ENCODE results near the gene BPIFA1. TPM values are rescaled to one million over a fixed set of nuclear protein-coding genes. Genes with fewer than 3 reads are reported as not detected.

BPIFA1 gene
- total and polyA plus RNA-seq, 4 donors = not detected

DNA sequence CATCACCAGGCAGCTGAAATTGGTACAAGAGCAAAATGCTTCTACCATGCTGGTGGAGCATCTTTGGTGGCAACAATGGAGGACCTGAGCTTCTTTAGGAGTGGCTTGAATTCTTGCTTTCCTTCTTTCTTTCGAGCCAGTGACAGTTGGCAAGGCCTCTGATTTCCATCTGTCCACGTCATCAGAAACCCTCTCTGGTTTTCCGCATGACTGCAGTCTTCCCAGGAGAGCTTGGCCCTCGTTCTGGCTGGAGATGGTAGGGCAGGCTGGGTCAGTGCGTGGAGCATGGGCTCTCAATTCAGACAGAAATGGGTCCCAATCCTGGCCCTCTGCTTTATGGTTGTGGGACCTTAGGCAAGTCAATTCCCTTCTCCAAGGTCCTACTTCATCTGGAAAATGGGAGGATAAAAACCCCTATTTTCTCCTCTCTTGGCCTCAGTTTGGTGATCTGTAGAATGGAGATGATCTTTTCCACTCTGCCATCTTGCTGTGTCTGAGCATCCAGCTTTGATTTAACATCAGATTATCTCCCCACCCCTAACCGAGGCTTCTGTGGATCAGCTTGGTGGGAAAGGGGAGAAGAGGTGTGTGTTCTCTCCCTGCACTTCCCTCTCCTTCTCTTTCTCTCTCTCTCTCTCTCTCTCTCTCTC, 43.6 kb downstream of the BPIFA1 start:
- no peak for DNase-seq
- 63 to 72% methylated on average over 6 of the region's 6 CpGs for WGBS, 2 donors
- no peaks in the 10 kb centered on the region for H3K9me3 ChIP-seq (ENCODE audit: control insufficient read depth, low read length)
- H3K27ac ChIP-seq (ENCODE audit: low read depth in 1 of 2, low read length in 2 of 2) = no peak overlapping the region
- ATAC-seq (ENCODE audit: low FRiP score) = no peak
- H3K4me1 ChIP-seq (ENCODE audit: control insufficient read depth in 1 of 2, insufficient read depth in 2 of 2, low read length in 2 of 2) = no peaks in the 10 kb centered on the region
- intact Hi-C loops (cut with DNase I) = no loop called here
- H3K27me3 ChIP-seq (ENCODE audit: control insufficient read depth in 1 of 2, insufficient read depth in 2 of 2, low read length in 1 of 2) = no peaks in the 10 kb centered on the region
- no peaks in the 10 kb centered on the region for H3K36me3 ChIP-seq (ENCODE audit: control insufficient read depth in 1 of 2, insufficient read depth in 2 of 2, low read length in 1 of 2)
- no peak overlapping the region for H3K4me3 ChIP-seq (ENCODE audit: low read length in 2 of 2)

DNA sequence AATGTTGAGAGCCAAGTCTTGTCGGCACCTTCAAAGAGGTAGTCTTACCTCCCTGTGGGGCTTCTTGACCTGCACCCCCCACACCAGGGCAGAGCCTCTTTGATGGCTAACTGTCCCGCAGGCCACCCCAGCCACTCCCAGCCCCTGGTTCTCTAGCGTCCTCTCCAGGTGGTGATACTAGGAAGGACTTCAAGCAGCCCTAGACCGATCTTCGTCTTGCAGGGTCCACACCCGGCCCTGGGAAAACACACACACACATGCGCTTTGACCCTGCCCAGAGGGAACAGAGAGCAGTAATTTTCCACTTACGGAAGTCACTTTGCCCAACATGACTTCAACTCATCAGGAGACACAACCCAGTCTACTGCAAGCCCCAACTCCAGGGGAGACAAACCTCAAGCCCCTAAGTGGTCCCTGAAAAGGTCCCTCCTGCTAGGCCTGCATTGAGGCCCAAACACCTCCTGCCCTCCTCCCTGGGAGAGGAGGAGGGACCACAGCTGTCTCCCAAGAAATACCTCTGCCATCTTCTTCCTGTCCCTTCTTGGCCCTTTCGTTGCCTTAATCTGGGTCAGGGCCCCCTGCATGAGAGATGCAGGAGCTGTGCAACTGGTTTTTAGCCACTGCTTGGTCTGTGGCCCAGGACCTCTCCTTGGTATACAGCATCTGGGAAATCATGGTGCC, 44.3 kb downstream of the BPIFA1 start:
- WGBS, 2 donors = 73 to 75% methylated on average over 9 of the region's 9 CpGs
- intact Hi-C loops (cut with DNase I) = no loop called here
- no peak overlapping the region for H3K4me3 ChIP-seq (ENCODE audit: low read length in 2 of 2)
- DNase-seq = peak in 1 of 2 donors; percentile 65
- H3K27me3 ChIP-seq (ENCODE audit: control insufficient read depth in 1 of 2, insufficient read depth in 2 of 2, low read length in 1 of 2) = no peaks in the 10 kb centered on the region
- H3K36me3 ChIP-seq (ENCODE audit: control insufficient read depth in 1 of 2, insufficient read depth in 2 of 2, low read length in 1 of 2) = no peaks in the 10 kb centered on the region
- no peak for ATAC-seq (ENCODE audit: low FRiP score)
- no peak overlapping the region for H3K27ac ChIP-seq (ENCODE audit: low read depth in 1 of 2, low read length in 2 of 2)
- no peaks in the 10 kb centered on the region for H3K4me1 ChIP-seq (ENCODE audit: control insufficient read depth in 1 of 2, insufficient read depth in 2 of 2, low read length in 2 of 2)
- H3K9me3 ChIP-seq (ENCODE audit: control insufficient read depth, low read length) = no peaks in the 10 kb centered on the region

DNA sequence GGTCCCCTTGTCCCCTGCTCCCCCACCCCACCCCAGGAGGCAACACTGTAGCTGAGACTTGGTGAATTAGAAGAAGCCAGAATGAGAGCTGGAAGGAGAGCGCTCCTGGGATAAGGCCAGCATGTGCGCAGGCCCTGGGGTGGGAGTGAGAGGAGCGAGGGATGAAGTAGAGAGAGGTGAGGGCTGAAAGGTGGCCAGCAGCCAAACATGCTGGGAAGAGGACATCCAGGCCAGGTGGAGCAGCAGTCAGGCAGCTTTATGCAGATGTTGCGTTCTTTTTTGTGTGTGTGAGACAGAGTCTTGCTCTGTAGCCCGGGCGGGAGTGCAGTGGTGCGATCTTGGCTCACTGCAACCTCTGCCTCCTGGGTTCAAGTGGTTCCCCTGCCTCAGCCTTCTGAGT, 45.0 kb downstream of the BPIFA1 start:
- 92 to 96% methylated on average over 7 of the region's 7 CpGs for WGBS, 2 donors

DNA sequence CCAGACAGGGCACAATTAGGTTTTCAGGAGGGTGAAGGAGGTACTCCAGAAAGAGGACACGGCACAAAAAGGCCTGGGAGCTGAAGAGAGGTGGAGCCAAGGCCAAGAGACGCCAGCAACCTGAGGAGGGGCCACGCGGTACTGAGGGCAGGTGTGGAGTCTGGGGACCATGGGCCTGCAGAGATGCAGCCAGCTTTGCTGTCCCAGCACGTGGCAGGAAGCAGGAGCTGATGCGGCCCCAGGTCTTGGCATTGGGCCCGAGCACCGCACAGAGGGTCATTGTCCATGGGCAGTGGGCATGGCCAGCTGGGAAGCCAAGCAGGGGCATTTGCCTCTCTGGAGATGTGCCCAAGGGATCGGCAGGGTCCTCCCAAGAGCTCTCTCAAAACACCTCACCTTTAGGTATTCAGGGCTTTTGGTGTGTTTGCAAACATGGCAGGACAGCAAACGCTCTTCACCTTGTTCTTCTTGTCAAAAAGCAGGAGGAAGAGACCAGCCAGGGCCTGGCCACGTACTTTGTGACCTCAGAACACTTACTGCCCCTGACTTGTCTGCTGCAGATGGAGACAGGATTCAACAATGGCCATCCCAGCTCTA, 45.9 kb downstream of the BPIFA1 start:
- Histone ChIP-seq H3K27ac (ENCODE audit: low read depth in 1 of 2, low read length in 2 of 2) (no peak overlapping the region), H3K9me3 (ENCODE audit: control insufficient read depth, low read length) (no peaks in the 10 kb centered on the region), H3K4me1 (ENCODE audit: control insufficient read depth in 1 of 2, insufficient read depth in 2 of 2, low read length in 2 of 2) (no peaks in the 10 kb centered on the region), H3K4me3 (ENCODE audit: low read length in 2 of 2) (no peak overlapping the region), H3K27me3 (ENCODE audit: control insufficient read depth in 1 of 2, insufficient read depth in 2 of 2, low read length in 1 of 2) (no peaks in the 10 kb centered on the region), H3K36me3 (ENCODE audit: control insufficient read depth in 1 of 2, insufficient read depth in 2 of 2, low read length in 1 of 2) (no peaks in the 10 kb centered on the region)
- DNase-seq (peak in 1 of 2 donors; percentile 66), ATAC-seq (ENCODE audit: low FRiP score) (no peak)
- WGBS, 2 donors = 66 to 73% methylated on average over 11 of the region's 11 CpGs
- intact Hi-C loops (cut with DNase I) = no loop called here

More for the DNA sequence above, 45.0 kb downstream of the BPIFA1 start:
- DNase-seq (peak in 1 of 2 donors; percentile 37), ATAC-seq (ENCODE audit: low FRiP score) (no peak)
- Histone ChIP-seq H3K4me1 (ENCODE audit: control insufficient read depth in 1 of 2, insufficient read depth in 2 of 2, low read length in 2 of 2) (no peaks in the 10 kb centered on the region), H3K36me3 (ENCODE audit: control insufficient read depth in 1 of 2, insufficient read depth in 2 of 2, low read length in 1 of 2) (no peaks in the 10 kb centered on the region), H3K27ac (ENCODE audit: low read depth in 1 of 2, low read length in 2 of 2) (no peak overlapping the region), H3K4me3 (ENCODE audit: low read length in 2 of 2) (no peak overlapping the region), H3K27me3 (ENCODE audit: control insufficient read depth in 1 of 2, insufficient read depth in 2 of 2, low read length in 1 of 2) (no peaks in the 10 kb centered on the region), H3K9me3 (ENCODE audit: control insufficient read depth, low read length) (no peaks in the 10 kb centered on the region)
- intact Hi-C loops (cut with DNase I) = no loop called here

DNA sequence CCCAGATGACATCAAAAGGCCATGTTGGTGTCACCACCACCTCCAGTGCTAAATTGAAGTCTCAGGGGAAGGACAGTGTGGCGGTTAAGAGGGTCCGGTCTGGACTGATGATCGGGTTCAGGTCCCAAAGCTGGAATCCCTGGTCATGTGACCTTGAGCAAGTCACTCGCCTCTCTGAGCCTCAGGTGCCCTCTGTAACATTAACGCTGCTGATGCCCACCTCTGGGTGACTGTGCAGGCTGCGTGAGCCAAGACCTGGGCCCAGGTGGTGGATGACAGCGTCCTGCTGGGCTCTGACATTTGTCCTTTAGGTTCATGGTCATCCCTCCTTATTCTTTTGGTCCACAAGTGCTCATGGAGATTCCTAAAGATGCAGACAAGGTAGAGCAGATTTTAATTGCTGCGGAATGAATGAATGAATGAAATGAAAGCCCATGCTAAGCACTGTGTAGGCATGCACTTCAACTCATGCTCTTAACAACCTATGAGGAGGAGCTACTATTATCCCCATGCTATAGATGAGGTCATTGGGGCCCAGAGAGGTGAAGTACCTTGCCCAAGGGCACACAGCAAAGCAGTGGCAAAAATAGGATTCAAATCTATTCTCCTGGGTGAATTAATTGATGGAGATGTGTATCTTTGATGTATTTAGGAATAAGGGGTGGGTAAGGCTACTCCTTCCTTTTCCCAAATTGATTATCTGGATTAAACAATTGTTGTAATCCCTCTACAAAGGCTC, 46.6 kb downstream of the BPIFA1 start:
- WGBS, 2 donors = 84 to 91% methylated on average over 8 of the region's 8 CpGs
- Histone ChIP-seq H3K36me3 (ENCODE audit: control insufficient read depth in 1 of 2, insufficient read depth in 2 of 2, low read length in 1 of 2) (no peaks in the 10 kb centered on the region), H3K9me3 (ENCODE audit: control insufficient read depth, low read length) (no peaks in the 10 kb centered on the region), H3K27ac (ENCODE audit: low read depth in 1 of 2, low read length in 2 of 2) (no peak overlapping the region), H3K4me3 (ENCODE audit: low read length in 2 of 2) (no peak overlapping the region), H3K27me3 (ENCODE audit: control insufficient read depth in 1 of 2, insufficient read depth in 2 of 2, low read length in 1 of 2) (no peaks in the 10 kb centered on the region), H3K4me1 (ENCODE audit: control insufficient read depth in 1 of 2, insufficient read depth in 2 of 2, low read length in 2 of 2) (no peaks in the 10 kb centered on the region)
- intact Hi-C loops (cut with DNase I) = no loop called here
- ATAC-seq (ENCODE audit: low FRiP score) (no peak), DNase-seq (peak in 1 of 2 donors; percentile 11)

DNA sequence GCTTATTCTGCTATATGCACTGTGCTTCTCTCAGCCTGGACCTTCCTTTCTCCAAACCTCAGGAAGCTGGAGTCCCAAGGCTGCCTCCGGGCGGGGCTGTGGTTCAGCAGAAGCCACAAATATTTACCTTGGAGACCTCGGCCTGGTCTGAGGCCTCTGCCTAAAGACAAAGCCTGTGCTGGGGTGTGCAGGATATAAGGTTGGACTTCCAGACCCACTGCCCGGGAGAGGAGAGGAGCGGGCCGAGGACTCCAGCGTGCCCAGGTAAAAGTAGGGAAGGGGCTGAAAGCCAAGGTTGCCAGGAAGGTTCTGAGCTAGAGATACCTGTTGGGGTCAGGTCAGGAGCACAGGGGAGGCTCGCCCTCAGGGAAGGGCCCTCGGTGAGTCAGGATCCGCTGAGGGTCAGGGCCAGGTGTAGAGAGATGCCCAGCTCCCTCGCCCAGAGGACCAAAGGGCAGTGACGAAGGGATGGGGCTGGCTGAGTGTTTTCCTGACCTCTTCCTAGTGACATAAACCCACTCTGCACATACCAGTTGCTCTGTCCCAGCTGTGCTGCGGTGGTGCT, 47.3 kb downstream of the BPIFA1 start, which contains the start of gene BPIFB1:
TSS of gene BPIFB1 (plus strand) at position 224 of the 565 bp plus-strand sequence. CDS start 2,860 bp downstream, outside the sequence.
- intact Hi-C loops (cut with DNase I) = no loop called here
- peaks cover 2% of the 10 kb centered on the region for H3K9me3 ChIP-seq (ENCODE audit: control insufficient read depth, low read length)
- H3K4me1 ChIP-seq (ENCODE audit: control insufficient read depth in 1 of 2, insufficient read depth in 2 of 2, low read length in 2 of 2) = no peaks in the 10 kb centered on the region
- ATAC-seq (ENCODE audit: low FRiP score) (no peak), DNase-seq (peak in 1 of 2 donors; percentile 38)
- 81 to 83% methylated on average over 13 of the region's 13 CpGs for WGBS, 2 donors
- no peaks in the 10 kb centered on the region for H3K36me3 ChIP-seq (ENCODE audit: control insufficient read depth in 1 of 2, insufficient read depth in 2 of 2, low read length in 1 of 2)
- H3K27ac ChIP-seq (ENCODE audit: low read depth in 1 of 2, low read length in 2 of 2) = no peak within 1 kb of the TSS
- no peaks in the 10 kb centered on the region for H3K27me3 ChIP-seq (ENCODE audit: control insufficient read depth in 1 of 2, insufficient read depth in 2 of 2, low read length in 1 of 2)
- no peak within 1 kb of the TSS for H3K4me3 ChIP-seq (ENCODE audit: low read length in 2 of 2)

DNA sequence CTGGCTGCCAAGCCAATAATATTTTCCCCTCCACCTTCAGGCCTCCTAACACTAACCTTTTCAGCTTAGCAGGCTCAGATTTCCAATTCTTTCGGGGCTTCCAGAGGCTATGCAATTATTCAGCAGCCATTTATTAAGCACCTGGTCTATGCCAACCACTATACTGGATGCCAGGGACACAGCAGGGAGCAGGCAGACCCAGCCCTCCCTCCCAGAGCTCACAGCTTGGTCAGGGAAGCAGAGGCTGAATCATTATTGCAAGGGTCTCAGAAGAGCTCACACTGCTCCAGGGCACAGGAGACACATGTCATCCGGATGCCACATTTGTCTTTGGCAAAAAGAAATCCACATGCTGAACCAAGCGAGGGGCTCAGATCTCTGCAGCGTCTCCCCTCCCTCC, 48.5 kb downstream of the BPIFA1 start:
- Histone ChIP-seq H3K4me3 (ENCODE audit: low read length in 2 of 2) (no peak overlapping the region), H3K36me3 (ENCODE audit: control insufficient read depth in 1 of 2, insufficient read depth in 2 of 2, low read length in 1 of 2) (no peaks in the 10 kb centered on the region), H3K9me3 (ENCODE audit: control insufficient read depth, low read length) (peaks cover 2% of the 10 kb centered on the region), H3K27ac (ENCODE audit: low read depth in 1 of 2, low read length in 2 of 2) (no peak overlapping the region), H3K4me1 (ENCODE audit: control insufficient read depth in 1 of 2, insufficient read depth in 2 of 2, low read length in 2 of 2) (no peaks in the 10 kb centered on the region), H3K27me3 (ENCODE audit: control insufficient read depth in 1 of 2, insufficient read depth in 2 of 2, low read length in 1 of 2) (no peaks in the 10 kb centered on the region)
- DNase-seq = peak in 1 of 2 donors; percentile 6
- WGBS, 2 donors = 60 to 68% methylated on average over 4 of the region's 4 CpGs
- ATAC-seq (ENCODE audit: low FRiP score) = no peak
- intact Hi-C loops (cut with DNase I) = no loop called here

DNA sequence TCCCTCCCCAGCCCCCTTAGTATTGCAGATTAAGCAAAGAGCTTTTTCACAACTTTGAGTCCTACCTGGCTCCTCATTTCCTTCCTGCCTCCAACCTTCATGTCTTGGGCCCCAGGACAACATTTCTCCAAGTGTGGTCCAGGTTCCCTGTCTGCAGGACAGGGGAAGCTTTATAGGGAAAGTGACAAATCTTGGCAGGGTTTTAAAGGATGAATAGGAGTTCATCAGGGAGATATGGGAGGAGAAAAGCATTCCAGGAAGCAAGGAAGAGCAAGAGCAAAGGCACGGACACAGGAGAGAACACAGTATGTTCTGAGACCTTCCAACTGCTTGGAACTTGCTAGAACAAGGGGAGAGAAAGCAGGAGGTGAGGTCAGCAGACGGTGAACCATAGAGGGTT, 49.1 kb downstream of the BPIFA1 start:
- intact Hi-C loops (cut with DNase I) = no loop called here
- H3K4me1 ChIP-seq (ENCODE audit: control insufficient read depth in 1 of 2, insufficient read depth in 2 of 2, low read length in 2 of 2) = no peaks in the 10 kb centered on the region
- 59 to 64% methylated on average over 2 of the region's 2 CpGs for WGBS, 2 donors
- ATAC-seq (ENCODE audit: low FRiP score) (no peak), DNase-seq (peak in 1 of 2 donors; percentile 9)
- H3K9me3 ChIP-seq (ENCODE audit: control insufficient read depth, low read length) = peaks cover 2% of the 10 kb centered on the region
- H3K4me3 ChIP-seq (ENCODE audit: low read length in 2 of 2) = no peak overlapping the region
- H3K27ac ChIP-seq (ENCODE audit: low read depth in 1 of 2, low read length in 2 of 2) = no peak overlapping the region
- no peaks in the 10 kb centered on the region for H3K27me3 ChIP-seq (ENCODE audit: control insufficient read depth in 1 of 2, insufficient read depth in 2 of 2, low read length in 1 of 2)
- no peaks in the 10 kb centered on the region for H3K36me3 ChIP-seq (ENCODE audit: control insufficient read depth in 1 of 2, insufficient read depth in 2 of 2, low read length in 1 of 2)

Data from aorta (tissue), 5 donors.